ENCODE results near the gene SECISBP2L.

SECISBP2L gene

GRCh38 chr15:49063402-49064280 lies 17.4 kb upstream of the SECISBP2L start:
- Histone ChIP-seq H3K27me3 (ENCODE audit: insufficient read depth, low read length, poor library complexity) (no peaks in the 10 kb centered on the region), H3K4me2 (ENCODE audit: insufficient read depth, low read length) (no peak overlapping the region), H2AFZ (ENCODE audit: low read depth, low read length) (no peak overlapping the region)

GRCh38 chr15:49062900-49063299 lies 16.7 kb upstream of the SECISBP2L start:
- Histone ChIP-seq H3K9me3 (ENCODE audit: insufficient read depth, low read length, severe bottlenecking) (no peaks in the 10 kb centered on the region), H4K20me1 (ENCODE audit: insufficient read depth, low read length) (no peaks in the 10 kb centered on the region), H3K27ac (ENCODE audit: low read length) (no peak overlapping the region), H3K79me2 (ENCODE audit: insufficient read depth, low read length) (no peaks in the 10 kb centered on the region), H3K4me1 (ENCODE audit: insufficient read depth, low read length) (peaks cover 5% of the 10 kb centered on the region; the same call in 1 of the 2 replicates), H3K4me2 (ENCODE audit: insufficient read depth, low read length) (no peak overlapping the region), H3K9ac (ENCODE audit: low read depth, low read length) (no peak overlapping the region), H3K4me3 (ENCODE audit: low read depth in 1 of 2, low read length in 2 of 2) (no peak overlapping the region), H3K27me3 (ENCODE audit: insufficient read depth, low read length, poor library complexity) (no peaks in the 10 kb centered on the region), H2AFZ (ENCODE audit: low read depth, low read length) (no peak overlapping the region), H3K36me3 (ENCODE audit: insufficient read depth, low read length) (no peaks in the 10 kb centered on the region)
- DNase-seq: no peak
- no peak for TF ChIP-seq CTCF (IDR thresholded peaks at IDR 0.05; ENCODE audit: borderline replicate concordance, extremely low read depth, low read length, poor library complexity, severe bottlenecking)
- no peak for TF ChIP-seq EZH2 (IDR thresholded peaks at IDR 0.05; ENCODE audit: borderline replicate concordance, low read depth, low read length, severe bottlenecking)
- ATAC-seq (ENCODE audit: insufficient read depth, low read depth): no peak

More at GRCh38 chr15:49063402-49064280, 17.4 kb upstream of the SECISBP2L start:
- Histone ChIP-seq H3K27ac (ENCODE audit: low read length) (no peak overlapping the region), H3K4me3 (ENCODE audit: low read depth in 1 of 2, low read length in 2 of 2) (no peak overlapping the region), H4K20me1 (ENCODE audit: insufficient read depth, low read length) (no peaks in the 10 kb centered on the region), H3K4me1 (ENCODE audit: insufficient read depth, low read length) (peaks cover 5% of the 10 kb centered on the region; the same call in 1 of the 2 replicates), H3K9ac (ENCODE audit: low read depth, low read length) (no peak overlapping the region), H3K36me3 (ENCODE audit: insufficient read depth, low read length) (no peaks in the 10 kb centered on the region), H3K79me2 (ENCODE audit: insufficient read depth, low read length) (no peaks in the 10 kb centered on the region), H3K9me3 (ENCODE audit: insufficient read depth, low read length, severe bottlenecking) (no peaks in the 10 kb centered on the region)
- ATAC-seq (ENCODE audit: insufficient read depth, low read depth) (no peak), DNase-seq (no peak)
- TF ChIP-seq EZH2 (IDR thresholded peaks at IDR 0.05; ENCODE audit: borderline replicate concordance, low read depth, low read length, severe bottlenecking) (no peak), CTCF (IDR thresholded peaks at IDR 0.05; ENCODE audit: borderline replicate concordance, extremely low read depth, low read length, poor library complexity, severe bottlenecking) (no peak)

GRCh38 chr15:49060710-49061495 lies 14.7 kb upstream of the SECISBP2L start:
- ATAC-seq (ENCODE audit: insufficient read depth, low read depth) (no peak), DNase-seq (no peak)
- H3K9ac ChIP-seq (ENCODE audit: low read depth, low read length): no peak overlapping the region
- H3K27ac ChIP-seq (ENCODE audit: low read length): no peak overlapping the region
- H3K27me3 ChIP-seq (ENCODE audit: insufficient read depth, low read length, poor library complexity): no peaks in the 10 kb centered on the region
- H4K20me1 ChIP-seq (ENCODE audit: insufficient read depth, low read length): no peaks in the 10 kb centered on the region
- peaks cover 5% of the 10 kb centered on the region; the same call in 1 of the 2 replicates for H3K4me1 ChIP-seq (ENCODE audit: insufficient read depth, low read length)
- no peak for TF ChIP-seq EZH2 (IDR thresholded peaks at IDR 0.05; ENCODE audit: borderline replicate concordance, low read depth, low read length, severe bottlenecking)
- TF ChIP-seq CTCF (IDR thresholded peaks at IDR 0.05; ENCODE audit: borderline replicate concordance, extremely low read depth, low read length, poor library complexity, severe bottlenecking): no peak
- H2AFZ ChIP-seq (ENCODE audit: low read depth, low read length): no peak overlapping the region
- no peaks in the 10 kb centered on the region for H3K36me3 ChIP-seq (ENCODE audit: insufficient read depth, low read length)
- no peak overlapping the region for H3K4me3 ChIP-seq (ENCODE audit: low read depth in 1 of 2, low read length in 2 of 2)
- H3K79me2 ChIP-seq (ENCODE audit: insufficient read depth, low read length): no peaks in the 10 kb centered on the region
- no peak overlapping the region for H3K4me2 ChIP-seq (ENCODE audit: insufficient read depth, low read length)
- H3K9me3 ChIP-seq (ENCODE audit: insufficient read depth, low read length, severe bottlenecking): no peaks in the 10 kb centered on the region
